ENCODE measurements around the gene NRL. TPM values are rescaled to one million over a fixed set of nuclear protein-coding genes. Genes with fewer than 3 reads are reported as not detected.
A peak's percentile ranks its signal among the peaks of the same experiment; 100 is the strongest.

Gene NRL
- polyA plus RNA-seq (ENCODE audit: insufficient read depth in 1 of 5, insufficient read length in 5 of 5, low replicate concordance in 1 of 5): 1 to 10 TPM; 1.0 to 2.3 (median 1.2) TPM
- long read RNA-seq, donor 1: 0 reads
- long read RNA-seq, donor 2, partial matches to known transcripts: 12 of 12 reads
- long read RNA-seq, donor 2, other reads (novel, unspliced or antisense): 0 of 12 reads
- long read RNA-seq, donor 3, partial matches to known transcripts: 28 of 28 reads
- long read RNA-seq, donor 3, other reads (novel, unspliced or antisense): 0 of 28 reads
- long read RNA-seq, donor 4, partial matches to known transcripts: 42 of 42 reads
- long read RNA-seq, donor 4, other reads (novel, unspliced or antisense): 0 of 42 reads
- long read RNA-seq, donor 5, partial matches to known transcripts: 177 of 177 reads
- long read RNA-seq, donor 5, other reads (novel, unspliced or antisense): 0 of 177 reads
- long read RNA-seq, donor 6: 0 reads
- long read RNA-seq, donor 7, partial matches to known transcripts: 6 of 6 reads
- long read RNA-seq, donor 7, other reads (novel, unspliced or antisense): 0 of 6 reads
- long read RNA-seq, donor 8: 0 reads

DNA sequence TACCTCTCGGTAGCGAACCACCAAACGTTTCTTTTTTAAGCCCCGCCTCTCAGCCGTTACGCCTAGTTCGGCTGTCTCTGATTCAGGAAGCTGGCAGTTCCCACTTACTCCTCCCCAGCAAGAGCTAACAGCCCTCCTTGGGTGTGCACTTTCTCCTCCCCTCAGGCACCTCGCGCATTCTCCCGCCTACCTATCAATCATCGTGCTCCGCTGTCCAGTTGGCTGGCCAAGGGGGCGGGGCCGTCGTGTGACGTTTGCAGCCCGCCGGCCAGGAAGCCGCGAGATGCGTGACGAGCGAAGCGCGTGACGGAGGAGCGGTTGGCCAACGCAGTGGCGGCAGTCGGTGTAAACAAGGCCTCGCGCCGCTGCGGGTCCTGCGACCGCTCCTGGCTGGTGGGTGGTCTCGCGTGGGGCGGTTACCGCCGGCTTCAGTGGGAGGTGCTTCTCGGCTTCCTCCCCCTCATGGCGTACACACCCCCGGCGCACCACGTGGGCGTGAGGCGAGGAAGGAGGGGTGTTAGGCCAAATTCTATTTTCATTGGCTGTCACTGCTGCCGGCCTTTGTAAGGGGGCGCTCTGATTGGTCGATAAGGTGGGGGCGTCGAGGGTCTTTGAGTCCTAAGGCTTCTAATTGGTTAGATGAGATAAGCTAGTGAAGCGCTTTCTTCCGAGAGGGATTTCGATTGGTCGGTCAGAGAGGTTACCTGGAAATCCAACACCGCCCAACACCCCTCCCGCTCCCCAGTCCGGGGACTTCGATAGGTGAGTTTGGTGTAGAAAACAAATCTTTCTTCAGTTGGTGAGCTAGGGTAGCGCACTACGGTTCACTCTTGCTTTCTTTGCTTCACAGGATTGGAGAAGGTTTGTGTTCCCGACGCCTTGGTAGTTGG, at the start of gene NRL, which contains the start of gene DCAF11:
Gene NRL (minus strand): TSS at position 418 of the 890 bp plus-strand sequence. CDS start 32,101 bp downstream, outside the sequence.
Gene DCAF11 (plus strand): TSS at position 246 of the 890 bp plus-strand sequence. CDS start 818 bp downstream, outside the sequence.
- peak; percentile 100 for DNase-seq

DNA sequence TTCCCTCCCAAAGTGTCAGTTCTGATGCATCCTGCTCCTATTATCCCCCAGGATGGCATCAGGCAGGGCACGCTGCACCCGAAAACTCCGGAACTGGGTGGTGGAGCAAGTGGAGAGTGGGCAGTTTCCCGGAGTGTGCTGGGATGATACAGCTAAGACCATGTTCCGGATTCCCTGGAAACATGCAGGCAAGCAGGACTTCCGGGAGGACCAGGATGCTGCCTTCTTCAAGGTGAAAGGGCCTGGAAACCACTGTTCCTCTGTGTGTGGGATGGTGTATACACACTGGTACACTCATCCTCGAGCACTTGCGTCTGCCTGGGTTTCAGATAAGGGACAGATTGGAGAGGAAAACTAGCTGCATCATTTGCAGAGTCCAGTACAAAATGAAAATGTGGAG, 47.3 kb upstream of the NRL start:
- no peak for DNase-seq

DNA sequence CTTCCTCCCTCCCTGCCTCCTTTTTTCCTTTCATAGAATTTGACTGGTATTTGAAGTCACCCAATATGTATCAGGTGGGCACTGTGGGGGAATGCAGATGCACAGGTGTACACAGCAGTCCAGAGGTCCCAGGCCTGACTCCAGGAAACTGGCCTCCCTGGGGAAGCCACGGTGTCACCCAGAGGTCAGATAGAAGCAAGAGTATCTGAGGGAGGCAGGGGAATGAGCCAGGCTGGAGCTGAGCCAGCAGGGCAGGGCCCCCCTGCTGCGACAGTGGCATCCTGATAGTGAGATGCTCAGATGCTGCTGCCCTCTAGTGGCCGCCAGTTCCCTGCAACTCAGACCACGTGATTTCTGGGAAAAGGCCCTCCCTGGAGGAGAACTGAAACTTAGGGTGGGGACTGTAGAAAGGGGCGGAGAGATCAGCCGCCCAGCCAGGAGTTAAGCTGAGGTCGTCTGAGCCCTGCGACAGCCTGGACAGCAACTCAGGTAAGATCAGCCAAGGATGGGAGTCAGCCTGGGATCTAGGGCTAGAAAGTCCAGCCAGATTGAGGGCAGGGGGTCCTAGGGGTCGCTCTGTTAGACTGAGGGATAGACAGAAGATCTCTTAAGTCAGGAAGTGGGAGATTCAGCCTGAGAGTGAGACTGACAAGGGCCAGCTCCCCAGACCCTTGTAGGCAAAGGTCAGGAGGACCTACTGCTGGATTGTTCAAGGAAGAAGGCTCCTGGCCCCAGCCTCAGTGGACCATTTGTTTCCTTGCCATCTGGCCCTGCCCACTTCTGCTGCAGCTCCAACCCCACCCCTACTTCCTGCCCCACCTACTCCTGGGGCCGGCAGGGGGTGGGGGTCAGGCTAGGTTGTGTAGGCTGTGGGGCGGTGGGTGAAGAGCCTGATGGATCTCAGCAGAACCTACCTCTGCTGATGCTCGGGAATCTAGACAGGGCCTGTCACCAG, 46.4 kb upstream of the NRL start, which contains the start of gene IRF9:
Gene IRF9 (plus strand): TSS at position 416 of the 955 bp plus-strand sequence. CDS start 880 bp downstream, outside the sequence.
- peak; percentile 90 to 94 for DNase-seq

DNA sequence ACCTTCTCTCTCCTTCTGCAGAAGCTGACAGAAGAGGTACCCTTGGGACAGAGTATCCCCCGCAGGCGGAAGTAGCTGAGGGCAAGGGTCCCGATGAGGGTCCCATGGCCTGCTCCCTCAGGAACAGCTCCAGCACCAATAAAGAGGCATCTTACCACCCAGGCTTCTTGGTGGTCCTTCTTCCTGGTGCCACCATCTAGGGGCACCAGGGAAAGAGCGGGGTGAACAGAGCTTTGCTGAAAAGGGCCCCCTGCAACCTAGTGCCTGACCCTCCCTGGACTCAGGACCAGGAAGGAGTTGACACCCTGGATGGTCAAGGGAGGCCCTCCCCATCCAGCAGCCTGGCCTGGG, 45.7 kb upstream of the NRL start:
- no peak for DNase-seq

DNA sequence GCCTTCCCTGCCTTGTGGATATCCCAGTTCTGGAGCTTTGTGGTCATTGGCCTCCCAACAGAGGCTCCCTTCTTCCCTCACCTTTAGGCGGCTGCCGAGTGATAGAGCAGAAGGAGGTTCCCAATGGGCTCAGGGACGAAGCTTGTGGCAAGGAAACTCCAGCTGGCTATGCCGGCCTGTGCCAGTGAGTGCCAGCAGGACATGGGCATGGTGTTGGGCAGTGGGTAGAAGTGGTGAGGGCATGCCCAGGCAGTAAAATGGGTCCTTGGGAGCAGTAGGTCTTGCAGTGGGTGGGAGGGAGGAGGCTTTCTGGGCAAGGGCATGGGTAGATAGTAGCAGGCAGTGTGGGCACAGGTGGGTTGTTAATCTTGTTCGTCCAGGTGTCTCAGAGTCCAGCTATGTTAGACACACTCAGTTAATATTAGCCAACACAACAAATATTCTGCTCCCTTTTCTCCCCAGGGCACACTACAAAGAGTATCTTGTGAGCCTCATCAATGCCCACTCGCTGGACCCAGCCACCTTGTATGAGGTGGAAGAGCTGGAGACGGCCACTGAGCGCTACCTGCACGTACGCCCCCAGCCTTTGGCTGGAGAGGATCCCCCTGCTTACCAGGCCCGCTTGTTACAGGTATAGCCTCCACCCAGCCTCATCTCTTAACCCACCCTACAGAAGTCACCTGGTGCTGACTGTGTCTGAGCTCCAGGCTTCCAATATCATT, 45.2 kb upstream of the NRL start:
- no peak for DNase-seq

DNA sequence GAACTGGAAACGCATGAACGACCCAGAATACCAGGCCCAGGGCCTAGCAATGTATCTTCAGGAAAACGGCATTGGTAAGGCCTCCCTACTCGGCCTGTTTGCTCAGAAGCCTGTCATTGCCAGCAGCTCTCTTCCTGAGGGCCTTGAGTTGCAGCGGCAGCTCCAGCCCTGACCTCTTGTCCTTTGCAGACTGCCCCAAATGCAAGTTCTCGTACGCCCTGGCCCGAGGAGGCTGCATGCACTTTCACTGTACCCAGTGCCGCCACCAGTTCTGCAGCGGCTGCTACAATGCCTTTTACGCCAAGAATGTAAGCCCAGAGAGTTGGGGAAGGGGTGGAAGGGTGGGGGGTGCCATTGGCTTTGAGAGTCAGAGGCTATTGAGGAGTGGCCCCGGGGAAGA, 42.6 kb upstream of the NRL start:
- DNase-seq: no peak

DNA sequence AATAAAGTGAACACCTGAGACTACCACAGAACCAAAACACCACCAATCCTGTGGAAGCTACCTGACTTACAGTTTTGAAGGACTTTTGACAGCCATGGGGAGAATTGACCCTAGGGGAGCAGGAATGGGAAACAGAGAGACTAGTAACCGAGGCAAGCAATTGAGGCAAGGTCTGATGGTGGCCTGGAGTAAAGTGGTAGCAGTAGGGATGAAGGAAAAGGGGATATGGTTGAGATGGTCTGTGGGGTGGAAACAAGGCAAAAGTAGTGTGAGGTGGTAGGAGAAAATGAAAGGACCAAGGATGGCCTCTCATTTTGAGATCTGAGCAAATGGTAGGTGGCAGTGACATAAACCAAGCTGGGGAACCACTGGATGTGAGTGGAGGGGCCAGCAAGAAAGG, 42.1 kb upstream of the NRL start:
- no peak for DNase-seq

DNA sequence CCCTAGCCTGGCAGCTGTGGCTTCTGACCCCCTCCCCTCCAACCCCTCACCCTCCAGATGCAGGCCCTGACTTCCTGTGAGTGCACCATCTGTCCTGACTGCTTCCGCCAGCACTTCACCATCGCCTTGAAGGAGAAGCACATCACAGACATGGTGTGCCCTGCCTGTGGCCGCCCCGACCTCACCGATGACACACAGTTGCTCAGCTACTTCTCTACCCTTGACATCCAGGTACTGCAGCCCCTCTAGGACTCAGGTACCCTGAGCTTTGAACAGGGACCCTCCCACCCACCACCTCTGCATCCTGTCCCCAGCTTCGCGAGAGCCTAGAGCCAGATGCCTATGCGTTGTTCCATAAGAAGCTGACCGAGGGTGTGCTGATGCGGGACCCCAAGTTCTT, 40.4 kb upstream of the NRL start:
- no peak for DNase-seq

DNA sequence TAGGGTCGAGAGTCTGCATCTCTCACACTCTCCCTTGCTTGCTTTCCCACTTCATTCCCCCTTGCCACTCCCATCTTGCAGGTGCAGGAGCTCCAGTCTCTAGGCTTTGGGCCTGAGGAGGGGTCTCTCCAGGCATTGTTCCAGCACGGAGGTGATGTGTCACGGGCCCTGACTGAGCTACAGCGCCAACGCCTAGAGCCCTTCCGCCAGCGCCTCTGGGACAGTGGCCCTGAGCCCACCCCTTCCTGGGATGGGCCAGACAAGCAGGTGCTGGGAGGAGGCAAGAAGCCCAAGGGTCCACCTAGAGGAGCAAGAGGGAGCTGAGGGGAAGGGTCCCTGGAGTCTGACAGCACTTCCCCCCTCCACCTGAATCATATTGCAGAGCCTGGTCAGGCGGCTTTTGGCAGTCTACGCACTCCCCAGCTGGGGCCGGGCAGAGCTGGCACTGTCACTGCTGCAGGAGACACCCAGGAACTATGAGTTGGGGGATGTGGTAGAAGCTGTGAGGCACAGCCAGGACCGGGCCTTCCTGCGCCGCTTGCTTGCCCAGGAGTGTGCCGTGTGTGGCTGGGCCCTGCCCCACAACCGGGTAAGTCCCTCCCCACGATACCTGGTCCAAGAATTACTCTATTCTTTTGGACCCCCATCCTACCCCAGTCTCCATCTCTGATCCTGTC, 36.8 kb upstream of the NRL start:
- no peak for DNase-seq

DNA sequence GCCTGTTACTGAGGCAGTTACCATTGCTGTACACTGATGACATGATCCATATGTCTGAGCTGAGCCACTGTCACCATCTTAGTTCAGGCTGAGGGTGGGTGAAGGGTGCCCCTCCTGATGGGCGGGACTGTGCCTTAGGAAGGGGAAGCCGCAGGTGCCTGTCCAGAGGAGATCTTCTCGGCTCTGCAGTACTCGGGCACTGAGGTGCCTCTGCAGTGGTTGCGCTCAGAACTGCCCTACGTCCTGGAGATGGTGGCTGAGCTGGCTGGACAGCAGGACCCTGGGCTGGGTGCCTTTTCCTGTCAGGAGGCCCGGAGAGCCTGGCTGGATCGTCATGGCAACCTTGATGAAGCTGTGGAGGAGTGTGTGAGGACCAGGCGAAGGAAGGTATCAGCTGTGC, 36.2 kb upstream of the NRL start:
- DNase-seq: no peak

DNA sequence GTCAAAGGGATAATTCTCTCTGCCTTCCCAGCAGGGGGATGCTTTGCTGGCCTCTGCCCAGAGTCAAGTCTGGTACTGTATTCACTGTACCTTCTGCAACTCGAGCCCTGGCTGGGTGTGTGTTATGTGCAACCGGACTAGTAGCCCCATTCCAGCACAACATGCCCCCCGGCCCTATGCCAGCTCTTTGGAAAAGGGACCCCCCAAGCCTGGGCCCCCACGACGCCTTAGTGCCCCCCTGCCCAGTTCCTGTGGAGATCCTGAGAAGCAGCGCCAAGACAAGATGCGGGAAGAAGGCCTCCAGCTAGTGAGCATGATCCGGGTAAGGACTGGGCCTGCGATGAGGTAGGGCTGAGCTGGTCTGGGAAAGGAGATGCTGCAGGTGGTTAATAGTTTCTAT, 35.8 kb upstream of the NRL start:
- no peak for DNase-seq

DNA sequence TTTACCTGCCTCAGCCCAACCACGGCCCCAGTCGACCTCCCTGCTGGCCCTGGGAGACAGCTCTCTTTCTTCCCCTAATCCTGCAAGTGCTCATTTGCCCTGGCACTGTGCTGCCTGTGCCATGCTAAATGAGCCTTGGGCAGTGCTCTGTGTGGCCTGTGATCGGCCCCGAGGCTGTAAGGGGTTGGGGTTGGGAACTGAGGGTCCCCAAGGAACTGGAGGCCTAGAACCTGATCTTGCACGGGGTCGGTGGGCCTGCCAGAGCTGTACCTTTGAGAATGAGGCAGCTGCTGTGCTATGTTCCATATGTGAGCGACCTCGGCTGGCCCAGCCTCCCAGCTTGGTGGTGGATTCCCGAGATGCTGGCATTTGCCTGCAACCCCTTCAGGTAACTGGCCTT, 35.3 kb upstream of the NRL start:
- no peak for DNase-seq

DNA sequence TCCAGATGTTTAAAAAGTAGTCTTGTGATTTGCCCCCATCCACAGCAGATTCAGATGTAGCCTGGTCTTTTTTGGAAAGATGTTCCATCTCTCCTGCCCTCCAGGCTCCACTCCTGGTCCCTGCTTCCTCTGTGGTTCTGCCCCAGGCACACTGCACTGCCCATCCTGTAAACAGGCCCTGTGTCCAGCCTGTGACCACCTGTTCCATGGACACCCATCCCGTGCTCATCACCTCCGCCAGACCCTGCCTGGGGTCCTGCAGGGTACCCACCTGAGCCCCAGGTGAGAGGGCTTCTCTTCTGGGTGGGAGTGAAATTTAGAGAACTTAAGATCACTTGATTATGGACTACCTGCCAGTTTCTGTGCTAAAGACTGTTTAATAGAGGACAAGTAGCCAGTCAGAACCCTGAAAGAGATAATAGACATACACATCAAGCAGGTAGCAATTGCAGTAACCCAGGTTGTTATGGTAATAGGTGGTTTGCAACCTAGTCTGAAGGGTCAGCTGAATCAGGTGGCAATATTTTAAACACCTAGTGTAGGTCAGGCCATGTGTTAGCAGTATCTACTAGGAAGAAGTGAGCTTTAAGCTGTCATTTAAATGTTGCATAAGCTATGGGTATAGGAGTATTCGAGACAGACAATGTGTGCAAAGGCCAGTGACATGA, 34.7 kb upstream of the NRL start:
- no peak for DNase-seq

DNA sequence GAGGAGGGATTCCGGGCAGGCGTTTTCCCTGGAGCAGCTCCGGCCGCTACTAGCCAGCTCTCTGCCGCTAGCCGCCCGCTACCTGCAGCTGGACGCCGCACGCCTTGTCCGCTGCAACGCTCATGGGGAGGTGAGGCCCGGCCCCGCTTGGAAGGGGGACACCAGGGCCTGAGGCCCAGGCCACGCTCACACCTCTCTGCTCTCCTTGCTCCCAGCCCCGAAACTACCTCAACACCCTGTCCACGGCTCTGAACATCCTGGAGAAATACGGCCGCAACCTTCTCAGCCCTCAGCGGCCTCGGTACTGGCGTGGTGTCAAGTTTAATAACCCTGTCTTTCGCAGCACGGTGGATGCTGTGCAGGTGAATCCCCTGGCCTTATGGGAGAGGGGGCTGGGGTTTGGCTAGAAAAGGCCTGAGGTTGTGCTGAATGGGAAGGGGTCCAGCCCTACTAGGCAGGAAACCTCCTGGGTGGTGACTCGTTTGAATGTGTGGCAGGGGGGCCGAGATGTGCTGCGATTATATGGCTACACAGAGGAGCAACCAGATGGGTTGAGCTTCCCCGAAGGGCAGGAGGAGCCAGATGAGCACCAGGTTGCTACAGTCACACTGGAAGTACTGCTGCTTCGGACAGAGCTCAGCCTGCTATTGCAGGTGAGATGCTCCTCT, 33.1 kb upstream of the NRL start:
- DNase-seq: no peak

DNA sequence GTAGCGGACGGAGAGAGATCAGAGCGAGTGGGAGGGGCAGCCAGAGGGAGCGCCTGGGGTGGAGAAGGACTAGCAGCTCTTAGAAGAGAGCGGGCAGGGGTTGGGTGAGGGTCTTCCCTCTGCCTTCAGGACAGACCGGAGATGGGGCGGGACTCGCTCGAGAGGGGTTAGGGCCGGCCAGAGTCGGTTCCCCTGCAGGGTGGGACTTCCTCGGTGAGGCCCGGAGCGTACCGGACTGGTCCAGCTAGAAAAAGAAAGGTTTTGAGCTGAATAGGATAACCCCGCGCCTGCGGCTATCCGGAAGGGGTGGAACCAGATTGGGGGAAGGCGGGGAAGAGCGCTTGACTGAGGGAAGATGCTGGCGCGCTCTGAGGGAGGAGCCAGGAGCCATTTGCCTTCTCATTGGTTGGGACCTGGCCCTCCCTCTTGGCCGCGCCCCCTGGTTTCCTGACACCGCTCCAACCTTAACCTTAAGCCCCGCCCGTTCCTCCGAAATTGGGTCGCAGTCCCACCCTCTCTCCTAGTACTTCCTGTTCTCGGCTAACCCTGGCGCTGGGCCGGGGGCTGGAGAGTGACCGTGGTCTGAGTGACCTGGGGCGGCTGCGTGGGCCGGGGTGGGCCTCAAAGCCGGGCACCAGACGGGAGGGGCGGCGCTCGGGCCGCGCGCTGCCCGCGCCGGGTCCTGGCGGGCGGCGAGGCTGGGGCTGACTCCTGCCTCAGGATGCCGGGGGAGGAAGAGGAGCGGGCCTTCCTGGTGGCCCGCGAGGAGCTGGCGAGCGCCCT, 32.4 kb upstream of the NRL start, which contains the start of gene RNF31:
Gene RNF31 (plus strand): TSS at position 521 of the 783 bp plus-strand sequence. CDS start 201 bp downstream, at position 722.
- DNase-seq: peak; percentile 98

DNA sequence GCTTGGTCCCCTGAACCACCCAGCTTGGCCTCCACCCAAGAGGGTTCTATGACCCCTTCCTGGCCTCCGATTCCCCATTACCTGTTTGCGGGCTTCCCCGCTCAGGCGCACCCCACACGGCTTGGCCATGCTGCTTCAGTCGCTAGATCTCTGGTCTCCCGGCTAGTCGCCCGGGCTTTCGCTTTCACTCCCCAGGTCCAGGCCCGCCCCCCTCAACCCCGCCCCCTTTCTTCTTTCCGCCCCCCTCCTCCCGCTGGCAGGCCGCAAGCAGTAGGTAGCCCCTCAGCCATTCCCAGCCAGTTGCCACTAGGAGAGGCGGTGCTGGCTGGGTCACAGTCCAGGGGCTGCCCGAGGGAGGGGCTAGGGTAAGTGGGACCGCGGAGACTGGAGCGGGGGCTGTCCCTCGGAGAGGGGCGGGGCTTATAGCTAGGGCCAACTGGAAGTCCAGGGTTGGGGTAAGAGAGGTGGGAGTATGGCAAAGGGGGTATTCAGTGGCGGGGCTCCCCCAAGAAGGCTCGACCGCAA, 31.8 kb upstream of the NRL start, which contains the start of gene PSME2:
Gene PSME2 (minus strand): TSS at position 158 of the 525 bp plus-strand sequence. CDS start 29 bp downstream, at position 129.
- DNase-seq: peak; percentile 94 to 95
